Prostate gland (tissue), 2 donors: ENCODE data around the gene LGALS8. TPM values are rescaled to one million over a fixed set of nuclear protein-coding genes. Genes with fewer than 3 reads are reported as not detected.

Experiments used
- DNase-seq: peaks from one replicate; pipeline ENCODE4 v3.0.0-alpha.2; 2019; ENCODE audit warnings: low spot score
- H3K27ac ChIP-seq, 2 donors: fragments of 200-600 bp; sonication (generic); 2 replicates each; pipeline ENCODE4 v1.5.1; 2017 to 2019
- H3K27me3 ChIP-seq: fragments of 200-600 bp; sonication (generic); replicated peaks from 2 replicates; pipeline ENCODE4 v1.5.1; 2019; ENCODE audit not compliant: insufficient read depth
- H3K36me3 ChIP-seq, 2 donors: fragments of 200-600 bp; sonication (generic); 1 replicate in 1 of 2; 2 replicates in 1 of 2; pipeline versions ENCODE4 v1.5.1 to v1.8.1; 2017 to 2019
- H3K4me1 ChIP-seq: fragments of 200-600 bp; sonication (generic); replicated peaks from 2 replicates; pipeline ENCODE4 v1.5.1; 2019
- H3K4me3 ChIP-seq, 2 donors: fragments of 200-600 bp; sonication (generic); 2 replicates each; pipeline ENCODE4 v1.5.1; 2017 to 2019
- H3K9me3 ChIP-seq: fragments of 200-600 bp; sonication (generic); 2 replicates; pipeline ENCODE4 v1.5.1; 2017
- CTCF ChIP-seq, 4 experiments: fragments of 200-600 bp in 2 of 4; fragments of 450-650 bp in 2 of 4; sonication (generic) in 2 of 4; IDR thresholded peaks; 1 replicate in 3 of 4; 2 replicates in 1 of 4; pipeline ENCODE4 v1.5.1; 2016 to 2019; ENCODE audit warnings: antibody characterized with exemption in 4 of 4, mild to moderate bottlenecking in 2 of 4, moderate library complexity in 2 of 4
- POLR2A ChIP-seq: fragments of 450-650 bp; IDR thresholded peaks from one replicate; pipeline ENCODE4 v1.6.1; 2016; ENCODE audit warnings: antibody characterized with exemption, mild to moderate bottlenecking
- POLR2AphosphoS5 ChIP-seq: sonication (generic); formaldehyde crosslinking; IDR thresholded peaks from one replicate; pipeline ENCODE4 v1.6.1; 2017; ENCODE audit warnings: antibody characterized with exemption
- WGBS: methylation state at CpG from one replicate; pipeline ENCODE4 v1.1.5; 2018; 5-methylcytosine and 5-hydroxymethylcytosine counted together
- intact Hi-C: fragments of 100-400 bp; cut with DNase I; formaldehyde crosslinking; loops from one replicate; pipeline ENCODE4 v1.14.2; 2022
- total RNA-seq, 2 donors: library from RNA; depleted of rRNA; stranded (reverse); fragments of >200 nt; gene quantifications; one replicate each; pipeline ENCODE4 v1.1.0, GENCODE V29; 2016

LGALS8 gene
- total RNA-seq, 2 donors from 2014 or later: 86.0 to 119 TPM

DNA sequence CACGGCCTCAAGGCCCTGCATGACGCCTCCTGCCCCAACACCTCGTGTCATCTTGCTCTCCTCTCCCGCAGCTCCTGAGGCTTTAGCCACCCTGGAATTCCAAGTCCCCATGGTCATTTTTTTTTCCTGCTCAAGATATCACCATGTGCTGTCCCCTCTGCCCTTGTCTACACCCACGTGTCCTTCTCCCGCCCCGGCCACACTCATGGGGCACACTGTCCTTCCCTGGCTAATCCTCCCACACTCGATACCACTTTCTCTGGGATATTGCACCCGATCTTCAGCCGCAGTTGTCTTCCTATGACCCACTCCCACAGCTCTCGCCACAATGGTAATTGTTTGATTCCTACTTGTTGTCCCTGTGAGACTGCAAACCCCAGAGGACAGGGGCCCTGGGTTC lies 29.7 kb upstream of the LGALS8 start:
- no peak overlapping the region for H3K27ac ChIP-seq
- no peak overlapping the region for H3K4me3 ChIP-seq
- TF ChIP-seq POLR2AphosphoS5: no peak
- TF ChIP-seq CTCF (IDR thresholded peaks at IDR 0.05): no peak
- TF ChIP-seq POLR2A: no peak
- H3K9me3 ChIP-seq: no peaks in the 10 kb centered on the region
- no peaks in the 10 kb centered on the region for H3K27me3 ChIP-seq
- WGBS: 94% methylated on average over 11 of the region's 11 CpGs
- intact Hi-C loops: no loop called here
- no peaks in the 10 kb centered on the region for H3K4me1 ChIP-seq
- no peaks in the 10 kb centered on the region for H3K36me3 ChIP-seq
- no peak for DNase-seq

DNA sequence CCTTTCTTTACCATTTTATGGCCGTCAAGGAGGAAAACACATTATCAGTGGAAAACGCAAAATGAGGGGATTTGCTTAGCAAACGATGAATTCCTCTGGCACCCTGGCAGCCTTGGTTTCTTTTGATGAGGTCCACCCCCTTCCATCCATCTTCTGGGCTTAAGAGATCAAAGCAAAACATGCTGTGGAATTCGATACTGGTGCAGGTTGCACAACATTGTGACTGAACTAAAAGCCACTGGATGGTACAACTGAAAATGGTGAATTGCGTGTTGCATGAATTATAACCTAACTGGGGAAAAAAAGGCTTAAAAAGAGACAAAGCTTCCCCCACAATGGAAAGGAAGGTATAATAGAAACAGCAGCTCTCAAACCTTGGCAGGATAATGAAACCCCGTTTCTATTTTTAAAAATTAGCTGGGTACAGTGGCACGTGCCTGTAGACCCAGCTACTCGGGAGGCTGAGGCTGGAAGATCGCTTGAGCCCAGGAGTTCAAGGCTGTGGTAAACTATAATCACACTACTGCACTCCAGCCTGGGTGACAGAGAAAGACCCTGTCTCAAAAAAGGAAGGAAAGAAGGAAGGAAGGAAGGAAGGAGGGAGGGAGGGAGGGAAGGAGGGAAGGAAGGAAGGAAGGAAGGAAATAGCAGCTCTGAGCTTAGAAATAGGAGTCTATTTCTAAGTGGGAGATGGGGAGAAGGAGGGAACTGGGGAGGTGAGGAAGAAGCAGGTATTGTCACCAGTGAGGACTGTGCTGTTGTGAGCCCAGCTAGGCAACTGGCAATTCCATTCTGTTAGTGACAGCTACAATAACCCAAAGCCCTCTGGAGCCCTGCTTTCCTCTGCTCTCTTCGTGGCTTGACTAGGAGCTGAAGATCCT lies 29.0 kb upstream of the LGALS8 start:
- TF ChIP-seq CTCF (IDR thresholded peaks at IDR 0.05) (no peak), POLR2AphosphoS5 (no peak), POLR2A (no peak)
- 33% methylated on average over 10 of the region's 10 CpGs for WGBS
- H3K27me3 ChIP-seq: no peaks in the 10 kb centered on the region
- H3K4me3 ChIP-seq: no peak overlapping the region
- no peak overlapping the region for H3K27ac ChIP-seq
- H3K9me3 ChIP-seq: no peaks in the 10 kb centered on the region
- intact Hi-C loops: no loop called here
- no peak for DNase-seq
- H3K4me1 ChIP-seq: no peaks in the 10 kb centered on the region
- no peaks in the 10 kb centered on the region for H3K36me3 ChIP-seq

DNA sequence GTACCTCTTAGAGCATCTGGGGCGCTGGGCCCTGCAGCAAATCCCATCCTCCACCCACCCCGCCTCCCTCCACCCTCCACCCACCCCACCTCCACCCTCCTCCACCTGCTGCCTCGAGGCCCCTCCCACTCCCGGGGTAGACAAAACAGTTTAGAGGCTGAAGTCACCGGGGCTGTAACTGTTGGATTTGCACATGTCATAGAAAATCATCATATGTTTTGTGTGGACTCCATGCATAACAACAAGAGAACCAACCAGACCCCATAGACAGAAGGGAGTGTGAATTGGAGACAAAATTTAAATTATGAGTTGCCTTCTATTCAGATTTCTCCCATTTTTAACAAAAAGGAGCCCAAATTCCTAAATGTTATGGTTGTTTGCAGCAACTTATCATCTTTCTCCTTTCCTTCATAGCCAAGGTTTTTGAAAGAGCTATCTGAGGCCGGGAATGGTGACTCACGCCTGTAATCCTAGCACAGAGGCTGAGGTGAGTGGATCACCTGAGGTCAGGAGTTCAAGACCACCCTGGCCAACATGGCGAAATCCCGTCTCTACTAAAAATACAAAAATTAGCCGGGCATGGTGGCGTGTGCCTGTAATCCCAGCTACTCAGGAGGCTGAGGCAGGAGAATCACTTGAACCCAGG lies 28.2 kb upstream of the LGALS8 start:
- Histone ChIP-seq H3K27me3 (no peaks in the 10 kb centered on the region), H3K4me3 (no peak overlapping the region), H3K4me1 (no peaks in the 10 kb centered on the region), H3K27ac (no peak overlapping the region), H3K9me3 (no peaks in the 10 kb centered on the region), H3K36me3 (no peaks in the 10 kb centered on the region)
- TF ChIP-seq POLR2AphosphoS5: no peak
- TF ChIP-seq POLR2A: no peak
- TF ChIP-seq CTCF (IDR thresholded peaks at IDR 0.05): no peak
- 60% methylated on average over 11 of the region's 11 CpGs for WGBS
- intact Hi-C loops: no loop called here
- DNase-seq: no peak

DNA sequence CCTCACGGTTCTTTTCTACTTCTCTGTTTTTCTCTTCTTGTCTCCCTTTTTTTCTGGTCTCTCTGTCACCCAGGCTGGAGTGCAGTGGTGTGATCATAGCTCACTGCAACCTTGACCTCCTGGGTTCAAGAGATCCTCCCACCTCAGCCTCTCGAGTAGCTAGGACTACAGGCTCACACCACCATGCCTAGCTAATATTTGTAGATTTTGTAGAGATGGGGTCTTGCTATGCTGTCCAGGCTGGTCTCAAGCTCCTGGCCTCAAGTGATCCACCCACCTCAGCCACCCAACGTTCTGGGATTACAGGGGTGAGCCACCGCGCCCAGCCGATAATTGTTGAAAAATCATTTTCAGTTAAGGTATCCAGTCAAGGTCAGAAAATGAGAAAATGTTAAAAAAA lies 25.9 kb upstream of the LGALS8 start:
- 60% methylated on average over 6 of the region's 6 CpGs for WGBS
- Histone ChIP-seq H3K4me3 (no peak overlapping the region), H3K4me1 (no peaks in the 10 kb centered on the region), H3K27me3 (no peaks in the 10 kb centered on the region), H3K36me3 (no peaks in the 10 kb centered on the region), H3K9me3 (no peaks in the 10 kb centered on the region), H3K27ac (no peak overlapping the region)
- intact Hi-C loops: no loop called here
- no peak for TF ChIP-seq POLR2A
- no peak for TF ChIP-seq POLR2AphosphoS5
- DNase-seq: no peak

GRCh38 chr1:236501093-236501492 lies 22.7 kb upstream of the LGALS8 start:
- H3K4me1 ChIP-seq: no peaks in the 10 kb centered on the region
- TF ChIP-seq CTCF (IDR thresholded peaks at IDR 0.05) (no peak), POLR2AphosphoS5 (no peak), POLR2A (no peak)
- no peak overlapping the region for H3K4me3 ChIP-seq
- no peak overlapping the region for H3K27ac ChIP-seq
- no peak for DNase-seq
- H3K36me3 ChIP-seq: no peaks in the 10 kb centered on the region
- H3K27me3 ChIP-seq: no peaks in the 10 kb centered on the region
- 88% methylated on average over 6 of the region's 6 CpGs for WGBS
- intact Hi-C loops: no loop called here
- no peaks in the 10 kb centered on the region for H3K9me3 ChIP-seq
